B cell (primary cell): ENCODE data around the gene UBE2M. TPM values are rescaled to one million over a fixed set of nuclear protein-coding genes. Genes with fewer than 3 reads are reported as not detected.

ENCODE experiments used
- ATAC-seq: fragments of 200-7000 bp; cut with Tn5 transposase; one replicate; pipeline ENCODE4 v1.10.0; 2021; ENCODE audit warnings: low read depth, mild to moderate bottlenecking, moderate number of reproducible peaks, moderate library complexity
- CTCF ChIA-PET: fragments of 350-600 bp; sonication (Branson Sonifier 250); formaldehyde crosslinking; loops from one replicate; lab custom pipeline; 2021; ENCODE audit warnings: antibody characterized with exemption, inconsistent platforms; lab: Charles Lee
- POLR2A ChIA-PET: fragments of 350-600 bp; sonication (Branson Sonifier 250); formaldehyde crosslinking; loops from one replicate; lab custom pipeline; 2021; ENCODE audit warnings: antibody characterized with exemption; lab: Charles Lee
- DNase-seq: peaks from one replicate; pipeline ENCODE4 v3.0.0; 2013
- H2AFZ ChIP-seq: 2 replicates; pipeline ENCODE4 v1.6.1; 2012; ENCODE audit warnings: mild to moderate bottlenecking, low read depth, low read length; ENCODE audit not compliant: insufficient read depth, poor library complexity, severe bottlenecking
- H3K27ac ChIP-seq, 2 donors: 1 replicate in 1 of 2; 2 replicates in 1 of 2; pipeline ENCODE4 v1.5.1; 2012 to 2013; ENCODE audit warnings: low read length in 2 of 2, mild to moderate bottlenecking in 2 of 2, moderate library complexity in 1 of 2
- H3K27me3 ChIP-seq, 4 experiments: fragments of 200-600 bp in 1 of 4; sonication (generic) in 1 of 4; replicated peaks in 1 of 4; 1 replicate in 2 of 4; 2 replicates in 2 of 4; pipeline versions ENCODE4 v1.6.1 to v1.7.0; 2013 to 2016; ENCODE audit warnings: low read length in 3 of 4, mild to moderate bottlenecking in 2 of 4, mixed read lengths in 1 of 4, moderate library complexity in 1 of 4; ENCODE audit not compliant: insufficient read depth in 4 of 4, control insufficient read depth in 3 of 4; ENCODE audit errors: control extremely low read depth in 1 of 4
- H3K36me3 ChIP-seq, 2 experiments: replicated peaks in 1 of 2; 1 replicate in 1 of 2; 2 replicates in 1 of 2; pipeline versions ENCODE4 v1.6.1 to v1.7.1; 2013; ENCODE audit warnings: low read length in 1 of 2; ENCODE audit not compliant: insufficient read depth in 2 of 2, control insufficient read depth in 1 of 2; ENCODE audit errors: control extremely low read depth in 1 of 2, extremely low read depth in 1 of 2
- H3K4me1 ChIP-seq, 2 donors: fragments of 200-600 bp in 1 of 2; sonication (generic) in 1 of 2; 1 replicate in 1 of 2; 2 replicates in 1 of 2; pipeline versions ENCODE4 v1.5.1 to v1.6.1; 2013 to 2017; ENCODE audit warnings: low read length in 2 of 2; ENCODE audit not compliant: control insufficient read depth in 2 of 2, insufficient read depth in 2 of 2
- H3K4me2 ChIP-seq: replicated peaks from 2 replicates; pipeline ENCODE3; 2012; ENCODE audit warnings: mild to moderate bottlenecking, low read depth, low read length; ENCODE audit not compliant: poor library complexity, severe bottlenecking
- H3K4me3 ChIP-seq, 5 experiments: fragments of 200-600 bp in 1 of 5; sonication (generic) in 1 of 5; 1 replicate in 3 of 5; 2 replicates in 2 of 5; pipeline versions ENCODE4 v1.5.1 to v1.7.0; 2011 to 2016; ENCODE audit warnings: low read length in 4 of 5, mild to moderate bottlenecking in 4 of 5, low read depth in 2 of 5, control low read depth in 1 of 5, moderate library complexity in 1 of 5; ENCODE audit not compliant: insufficient read depth in 1 of 5; ENCODE audit errors: control extremely low read depth in 1 of 5, extremely low read depth in 1 of 5
- H3K79me2 ChIP-seq: fragments of 200-600 bp; sonication (generic); one replicate; pipeline ENCODE4 v1.6.0; 2016; ENCODE audit warnings: low read length; ENCODE audit not compliant: control insufficient read depth, insufficient read depth
- H3K9ac ChIP-seq: fragments of 200-600 bp; sonication (generic); 2 replicates; pipeline ENCODE4 v1.6.1; 2017; ENCODE audit warnings: mild to moderate bottlenecking, low read length, moderate library complexity
- H3K9me3 ChIP-seq, 3 donors: one replicate each; pipeline versions ENCODE4 v1.6.1 to v1.7.1; 2013; ENCODE audit warnings: low read length in 2 of 3; ENCODE audit not compliant: control insufficient read depth in 2 of 3, insufficient read depth in 1 of 3; ENCODE audit errors: control extremely low read depth in 1 of 3
- H4K20me1 ChIP-seq: 2 replicates; pipeline ENCODE4 v1.6.0; 2012; ENCODE audit warnings: mild to moderate bottlenecking, low read length; ENCODE audit not compliant: insufficient read depth, control insufficient read depth, poor library complexity, severe bottlenecking
- H3K27ac Mint-ChIP-seq: one replicate; pipeline ENCODE4 v1.8.0; 2021; ENCODE audit warnings: mixed read lengths
- H3K27me3 Mint-ChIP-seq: one replicate; pipeline ENCODE4 v1.8.0; 2021; ENCODE audit warnings: mixed read lengths
- H3K4me1 Mint-ChIP-seq: one replicate; pipeline ENCODE4 v1.8.0; 2021; ENCODE audit warnings: mixed read lengths
- H3K4me3 Mint-ChIP-seq: one replicate; pipeline ENCODE4 v1.8.0; 2021; ENCODE audit warnings: mixed read lengths
- H3K9me3 Mint-ChIP-seq: one replicate; pipeline ENCODE4 v1.8.0; 2022; ENCODE audit warnings: mixed read lengths; ENCODE audit not compliant: insufficient read depth
- EZH2 ChIP-seq: IDR thresholded peaks from 2 replicates; pipeline ENCODE4 v1.6.1; 2012; ENCODE audit warnings: borderline replicate concordance, low read depth, mild to moderate bottlenecking, moderate library complexity, low read length; ENCODE audit not compliant: insufficient read depth, poor library complexity, severe bottlenecking
- WGBS: methylation state at CpG from one replicate; pipeline ENCODE4 v1.1.5; 2013; ENCODE audit warnings: missing lambda C conversion rate; ENCODE audit not compliant: insufficient coverage; 5-methylcytosine and 5-hydroxymethylcytosine counted together
- intact Hi-C: fragments of 100-400 bp; cut with micrococcal nuclease; formaldehyde crosslinking; loops from one replicate; pipeline ENCODE4 v1.10.0; 2022
- polyA plus RNA-seq: library from polyadenylated mRNA; depleted of rRNA; stranded (reverse); fragments of >200 nt; gene quantifications from 2 replicates; pipeline ENCODE4 v1.2.3, GENCODE V29; 2012
- total RNA-seq, 2 donors: library from RNA; stranded (reverse); fragments of 120-200 nt in 1 of 2; gene quantifications; 1 replicate in 1 of 2; 2 replicates in 1 of 2; pipeline versions ENCODE4 v1.2.3 to v1.2.4, GENCODE V29; 2013 to 2022
- TF ChIP-seq, protein P1 (sequence below): fragments of 200-600 bp; IDR thresholded peaks from one replicate; pipeline ENCODE4 v1.8.0; 2022; ENCODE audit warnings: antibody characterized with exemption, mild to moderate bottlenecking

UBE2M gene
- total and polyA plus RNA-seq, 2 donors (not counting 1 experiment from before 2014, with no cell fraction given) = 62.5 to 66.1 TPM

DNA sequence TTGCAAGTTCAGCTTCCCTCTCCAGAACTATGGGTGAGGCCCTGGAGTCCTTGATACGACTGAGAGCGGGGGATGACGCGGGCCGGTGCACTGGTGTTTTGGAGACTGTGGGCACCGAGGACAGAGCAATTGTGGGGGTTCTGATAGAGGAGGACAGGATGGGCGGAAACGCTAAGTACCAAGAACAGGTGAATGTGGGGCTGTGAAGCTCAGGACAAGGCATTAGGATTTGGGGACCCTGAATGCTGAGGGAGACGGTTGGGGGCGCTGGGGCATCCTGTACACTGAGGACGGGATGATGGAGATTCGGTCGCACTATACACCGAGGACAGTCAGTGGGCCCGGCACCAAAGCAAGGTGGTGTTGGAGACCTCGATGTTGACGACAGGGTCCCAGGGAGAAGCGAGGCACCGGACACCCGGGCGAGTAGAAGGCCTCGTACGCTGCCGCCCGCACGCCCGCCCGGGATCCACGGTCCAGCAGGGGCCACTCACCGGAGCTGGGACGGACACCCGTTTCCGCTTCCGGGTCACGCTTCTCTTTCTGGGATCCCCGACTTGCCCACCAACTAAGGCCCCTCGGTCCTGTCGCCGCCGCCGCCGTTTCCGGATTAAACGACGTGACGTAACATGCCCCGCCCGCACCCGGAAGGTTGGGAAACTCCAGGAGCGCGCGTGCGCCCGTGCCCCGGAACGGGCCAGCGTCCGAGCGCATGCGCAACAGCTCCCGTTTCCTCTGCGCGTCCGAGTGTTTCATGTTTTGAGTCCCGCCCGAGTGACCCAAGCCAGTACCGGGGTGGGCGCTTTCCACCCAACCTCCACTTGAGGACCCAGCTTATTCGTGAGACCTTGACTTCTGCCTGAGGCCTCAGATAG lies 3.7 kb downstream of the UBE2M start, which contains the start of gene CHMP2A:
TSS of gene CHMP2A (minus strand) at position 612 of the 875 bp plus-strand sequence. CDS start 893 bp downstream, outside the sequence.
- Histone ChIP-seq H3K9me3 (no peaks in the 10 kb centered on the region), H3K4me1 (peaks cover 29 to 43% of the 10 kb centered on the region in 2 donors), H4K20me1 (peaks cover 29% of the 10 kb centered on the region), H2AFZ (peak within 1 kb of the TSS; percentile 79), H3K36me3 (peaks cover 6 to 44% of the 10 kb centered on the region in 2 experiments), H3K9ac (peak within 1 kb of the TSS; percentile 83), H3K27me3 (no peaks in the 10 kb centered on the region), H3K79me2 (peaks cover 43% of the 10 kb centered on the region), H3K27ac (peak within 1 kb of the TSS; percentile 94 to 98), H3K4me2 (peak within 1 kb of the TSS; percentile 76), H3K4me3 (peak within 1 kb of the TSS; percentile 73 to 94 (median 76))
- Mint-ChIP-seq H3K27ac (peak within 1 kb of the TSS; percentile 99), H3K4me3 (peak within 1 kb of the TSS; percentile 98), H3K27me3 (no peaks in the 10 kb centered on the region), H3K4me1 (peaks cover 57% of the 10 kb centered on the region), H3K9me3 (no peaks in the 10 kb centered on the region)
- ATAC-seq (peak; percentile 35), DNase-seq (peak; percentile 99)
- POLR2A ChIA-PET = interaction anchor here (0.8 to 2.4 kb wide), 7 partner anchors 8 to 276 kb away, joined by 3 to 29 read pairs (median 9); partner anchors contain the start of genes MZF1, TRIM28, ZBTB45 and ZNF8
- intact Hi-C loops = loop anchor here (1.0 kb wide), 2 partner anchors 10 to 35 kb away; partner anchors contain the start of genes TRIM28 and ZBTB45
- WGBS = 1% methylated on average over 69 of the region's 69 CpGs
- CTCF ChIA-PET = interaction anchor here (0.6 to 3.3 kb wide), 5 partner anchors 10 to 35 kb away, joined by 3 to 20 read pairs (median 6); partner anchors contain the start of genes TRIM28 and ZBTB45
- no peak for TF ChIP-seq EZH2
- TF ChIP-seq, protein P1, sequence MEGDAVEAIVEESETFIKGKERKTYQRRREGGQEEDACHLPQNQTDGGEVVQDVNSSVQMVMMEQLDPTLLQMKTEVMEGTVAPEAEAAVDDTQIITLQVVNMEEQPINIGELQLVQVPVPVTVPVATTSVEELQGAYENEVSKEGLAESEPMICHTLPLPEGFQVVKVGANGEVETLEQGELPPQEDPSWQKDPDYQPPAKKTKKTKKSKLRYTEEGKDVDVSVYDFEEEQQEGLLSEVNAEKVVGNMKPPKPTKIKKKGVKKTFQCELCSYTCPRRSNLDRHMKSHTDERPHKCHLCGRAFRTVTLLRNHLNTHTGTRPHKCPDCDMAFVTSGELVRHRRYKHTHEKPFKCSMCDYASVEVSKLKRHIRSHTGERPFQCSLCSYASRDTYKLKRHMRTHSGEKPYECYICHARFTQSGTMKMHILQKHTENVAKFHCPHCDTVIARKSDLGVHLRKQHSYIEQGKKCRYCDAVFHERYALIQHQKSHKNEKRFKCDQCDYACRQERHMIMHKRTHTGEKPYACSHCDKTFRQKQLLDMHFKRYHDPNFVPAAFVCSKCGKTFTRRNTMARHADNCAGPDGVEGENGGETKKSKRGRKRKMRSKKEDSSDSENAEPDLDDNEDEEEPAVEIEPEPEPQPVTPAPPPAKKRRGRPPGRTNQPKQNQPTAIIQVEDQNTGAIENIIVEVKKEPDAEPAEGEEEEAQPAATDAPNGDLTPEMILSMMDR = no peak
